NCI-H1417 treated with DMSO at 0.1 percent for 48 hours (cell line): ENCODE measurements around the gene HELQ.
A peak's percentile ranks its signal among the peaks of the same experiment; 100 is the strongest.
"Not testable (repeated sequence)": the region's sequence is repeated elsewhere in the genome, so short reads cannot be mapped to it uniquely, and the experiment has no call there.

ENCODE experiments used
- DNase-seq: peaks from one replicate; lab custom pipeline; 2025; lab: John Stamatoyannopoulos, UW

HELQ gene, protein sequence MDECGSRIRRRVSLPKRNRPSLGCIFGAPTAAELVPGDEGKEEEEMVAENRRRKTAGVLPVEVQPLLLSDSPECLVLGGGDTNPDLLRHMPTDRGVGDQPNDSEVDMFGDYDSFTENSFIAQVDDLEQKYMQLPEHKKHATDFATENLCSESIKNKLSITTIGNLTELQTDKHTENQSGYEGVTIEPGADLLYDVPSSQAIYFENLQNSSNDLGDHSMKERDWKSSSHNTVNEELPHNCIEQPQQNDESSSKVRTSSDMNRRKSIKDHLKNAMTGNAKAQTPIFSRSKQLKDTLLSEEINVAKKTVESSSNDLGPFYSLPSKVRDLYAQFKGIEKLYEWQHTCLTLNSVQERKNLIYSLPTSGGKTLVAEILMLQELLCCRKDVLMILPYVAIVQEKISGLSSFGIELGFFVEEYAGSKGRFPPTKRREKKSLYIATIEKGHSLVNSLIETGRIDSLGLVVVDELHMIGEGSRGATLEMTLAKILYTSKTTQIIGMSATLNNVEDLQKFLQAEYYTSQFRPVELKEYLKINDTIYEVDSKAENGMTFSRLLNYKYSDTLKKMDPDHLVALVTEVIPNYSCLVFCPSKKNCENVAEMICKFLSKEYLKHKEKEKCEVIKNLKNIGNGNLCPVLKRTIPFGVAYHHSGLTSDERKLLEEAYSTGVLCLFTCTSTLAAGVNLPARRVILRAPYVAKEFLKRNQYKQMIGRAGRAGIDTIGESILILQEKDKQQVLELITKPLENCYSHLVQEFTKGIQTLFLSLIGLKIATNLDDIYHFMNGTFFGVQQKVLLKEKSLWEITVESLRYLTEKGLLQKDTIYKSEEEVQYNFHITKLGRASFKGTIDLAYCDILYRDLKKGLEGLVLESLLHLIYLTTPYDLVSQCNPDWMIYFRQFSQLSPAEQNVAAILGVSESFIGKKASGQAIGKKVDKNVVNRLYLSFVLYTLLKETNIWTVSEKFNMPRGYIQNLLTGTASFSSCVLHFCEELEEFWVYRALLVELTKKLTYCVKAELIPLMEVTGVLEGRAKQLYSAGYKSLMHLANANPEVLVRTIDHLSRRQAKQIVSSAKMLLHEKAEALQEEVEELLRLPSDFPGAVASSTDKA

DNA sequence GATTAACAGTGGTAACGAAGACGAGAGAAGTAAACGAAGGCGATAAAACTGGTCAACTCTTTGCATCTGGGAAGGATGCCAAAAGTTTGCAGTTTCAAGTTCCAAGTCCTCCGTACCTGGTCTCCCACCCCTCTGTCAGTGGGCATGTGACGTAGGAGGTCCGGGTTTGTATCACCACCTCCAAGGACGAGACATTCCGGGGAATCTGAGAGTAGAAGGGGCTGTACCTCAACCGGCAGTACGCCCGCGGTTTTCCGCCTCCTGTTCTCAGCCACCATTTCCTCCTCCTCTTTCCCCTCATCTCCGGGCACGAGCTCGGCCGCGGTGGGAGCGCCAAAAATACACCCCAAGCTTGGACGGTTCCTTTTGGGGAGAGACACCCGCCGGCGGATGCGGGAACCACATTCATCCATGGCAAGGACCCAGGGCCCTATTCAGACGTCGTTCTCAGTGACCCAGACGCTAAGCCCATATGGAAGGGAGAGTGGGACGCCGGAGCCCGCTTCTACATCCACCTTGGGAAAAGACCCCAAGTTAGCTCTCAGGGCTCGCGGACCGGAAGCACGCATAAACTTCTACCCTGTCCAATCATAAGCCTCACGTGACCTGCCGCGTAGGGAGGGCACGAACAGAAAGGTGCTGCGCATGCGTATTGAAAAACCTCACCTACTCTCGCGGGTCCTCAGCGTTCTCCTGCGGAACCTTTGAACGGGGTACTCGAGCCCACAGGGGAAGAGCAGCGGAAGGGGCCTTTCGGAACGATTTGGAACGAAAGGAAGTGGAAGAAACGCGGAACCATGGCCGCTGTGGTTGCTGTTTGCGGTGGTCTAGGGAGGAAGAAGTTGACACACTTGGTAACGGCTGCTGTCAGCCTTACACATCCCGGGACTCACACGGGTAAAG lies at the start of gene HELQ, which contains the start of gene MRPS18C:
Gene HELQ, minus strand, starts transcription at position 543 of the 903 bp plus-strand sequence. Its CDS starts 130 bp downstream, at position 413.
Gene MRPS18C, plus strand, starts transcription at position 778 of the 903 bp plus-strand sequence. Its CDS starts 20 bp downstream, at position 798.
- DNase-seq, result peak; percentile 91

DNA sequence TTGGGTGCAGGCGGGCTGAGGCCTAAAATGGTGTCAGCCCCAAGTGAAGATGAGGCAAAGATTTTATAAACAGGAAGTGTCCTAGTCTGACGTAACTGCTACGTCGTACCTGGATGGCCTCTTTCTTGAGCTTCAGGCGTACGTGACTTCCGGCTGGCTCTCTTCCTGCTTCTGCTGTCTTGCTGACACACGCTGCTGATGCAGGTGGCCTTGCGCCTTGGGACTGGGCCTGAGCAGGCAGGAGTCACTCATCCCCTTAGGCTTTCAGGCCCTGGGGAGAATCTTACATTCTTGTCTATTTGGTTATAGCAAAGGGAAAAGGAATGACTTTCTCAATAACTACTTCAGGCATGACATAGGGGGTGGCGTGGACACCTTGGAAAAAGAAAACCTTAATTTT lies 49.4 kb upstream of the HELQ start:
- no peak for DNase-seq

DNA sequence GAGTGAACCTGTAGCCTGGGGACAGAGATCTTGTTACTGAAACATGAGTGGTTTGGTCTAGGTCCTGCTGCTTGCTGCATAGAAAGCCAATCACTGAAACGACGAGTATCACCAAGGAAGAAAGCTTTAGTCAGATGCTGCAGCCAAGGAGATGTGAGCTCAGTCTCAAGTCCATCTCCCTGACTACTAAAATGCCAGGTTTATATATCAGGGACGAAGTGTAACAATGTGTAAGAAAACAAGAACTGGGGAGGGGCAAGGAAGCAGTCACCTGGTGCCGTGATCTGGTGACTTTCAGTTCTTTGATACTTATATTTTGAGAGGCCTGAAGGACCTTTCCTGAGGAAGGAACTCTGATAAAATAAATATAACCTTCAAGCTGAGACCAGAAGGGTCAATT lies 48.9 kb upstream of the HELQ start:
- no peak for DNase-seq

DNA sequence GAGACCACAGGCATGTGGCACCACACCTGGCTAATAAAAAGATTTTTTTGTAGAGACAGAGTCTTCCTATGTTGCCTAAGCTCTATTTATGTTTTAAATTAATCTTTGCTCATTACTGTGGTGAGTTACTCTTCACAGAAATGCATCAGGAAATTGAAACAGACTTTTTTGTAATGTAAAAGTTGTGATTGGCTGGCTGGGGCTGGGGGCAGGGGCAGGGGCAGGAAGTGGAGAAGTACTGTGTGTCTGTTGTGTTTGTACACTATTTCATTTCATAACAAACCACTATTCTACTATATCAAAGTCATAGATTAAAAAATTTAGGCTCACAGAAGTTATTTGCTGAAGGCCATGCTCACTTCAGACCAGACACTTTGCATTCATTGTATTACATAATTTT lies 48.4 kb upstream of the HELQ start:
- DNase-seq, result no peak

DNA sequence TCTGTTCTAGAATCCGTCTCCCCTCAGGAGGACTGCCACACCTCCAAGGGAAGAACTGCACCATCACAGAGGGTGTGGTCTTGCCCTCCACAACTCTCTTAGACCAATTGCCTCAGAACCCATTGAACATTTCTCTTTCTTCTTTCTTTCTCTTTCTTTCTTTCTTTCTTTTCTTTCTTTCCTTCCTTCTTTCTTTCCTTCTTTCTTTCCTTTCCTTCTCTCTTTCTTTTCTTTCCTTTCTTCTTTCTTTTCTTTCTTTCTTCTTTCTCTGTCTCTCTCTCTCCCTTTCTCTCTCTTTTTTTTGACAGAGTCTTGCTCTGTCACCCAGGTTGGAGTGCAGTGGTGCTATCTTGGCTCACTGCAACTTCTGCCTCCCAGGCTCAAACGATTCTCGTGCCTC lies 46.0 kb upstream of the HELQ start:
- not testable (repeated sequence) for DNase-seq

DNA sequence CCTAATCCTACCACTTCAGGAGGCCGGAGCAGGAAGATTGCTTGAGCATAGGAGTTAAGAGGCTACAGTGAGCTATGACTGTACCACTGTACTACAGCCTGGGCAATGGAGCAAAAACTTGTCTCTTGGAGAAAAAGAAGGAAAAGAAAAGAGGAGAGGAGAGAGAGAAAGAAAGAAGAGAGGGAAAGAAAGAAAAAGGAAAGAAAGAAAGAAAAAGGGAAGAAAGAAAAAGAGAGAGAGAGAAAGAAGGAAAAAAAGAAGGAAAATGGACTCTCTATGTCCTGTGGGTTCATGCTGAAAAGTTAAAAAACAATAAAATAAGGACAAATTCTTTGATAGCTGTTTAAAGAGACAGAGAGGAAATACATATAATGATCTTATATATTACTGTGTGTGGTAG lies 42.6 kb upstream of the HELQ start:
- DNase-seq, result no peak

DNA sequence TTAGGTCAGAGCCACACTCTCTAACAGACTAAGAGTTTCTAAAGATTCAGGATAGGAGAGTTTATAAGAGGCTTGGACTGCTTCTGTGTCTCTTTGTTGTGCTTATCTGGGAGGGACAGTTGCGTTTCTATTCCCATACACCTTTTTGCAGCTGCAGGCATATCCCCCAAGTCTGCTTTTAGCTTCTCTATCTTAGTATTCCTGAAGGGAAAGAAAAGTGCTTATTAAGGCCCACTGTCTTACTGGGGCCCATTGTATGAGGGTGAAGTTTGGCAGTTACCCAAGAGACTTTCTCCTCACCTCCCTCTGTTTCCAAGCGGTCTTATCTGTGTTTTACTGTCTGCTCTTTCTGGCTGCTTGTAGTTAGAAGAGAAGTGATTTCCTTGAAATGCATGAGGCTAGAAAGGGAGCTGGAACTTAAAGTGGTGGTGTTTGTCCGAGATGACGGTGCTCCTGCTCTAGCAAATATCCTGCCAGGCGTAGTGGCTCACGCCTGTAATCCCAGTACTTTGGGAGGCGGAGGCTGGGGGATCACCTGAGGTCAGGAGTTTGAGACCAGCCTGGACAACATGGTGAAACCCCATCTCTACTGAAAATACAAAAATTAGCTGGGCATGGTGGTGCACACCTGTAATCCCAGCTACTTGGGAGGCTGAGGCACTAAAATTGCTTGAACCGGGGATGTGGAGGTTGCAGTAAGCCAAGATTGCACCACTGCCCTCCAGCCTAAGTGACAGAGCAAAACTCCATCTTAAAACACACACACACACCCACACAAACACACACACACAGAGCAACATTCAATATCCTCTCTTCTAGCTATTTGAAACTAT lies 40.7 kb upstream of the HELQ start:
- DNase-seq, result not testable (repeated sequence)

DNA sequence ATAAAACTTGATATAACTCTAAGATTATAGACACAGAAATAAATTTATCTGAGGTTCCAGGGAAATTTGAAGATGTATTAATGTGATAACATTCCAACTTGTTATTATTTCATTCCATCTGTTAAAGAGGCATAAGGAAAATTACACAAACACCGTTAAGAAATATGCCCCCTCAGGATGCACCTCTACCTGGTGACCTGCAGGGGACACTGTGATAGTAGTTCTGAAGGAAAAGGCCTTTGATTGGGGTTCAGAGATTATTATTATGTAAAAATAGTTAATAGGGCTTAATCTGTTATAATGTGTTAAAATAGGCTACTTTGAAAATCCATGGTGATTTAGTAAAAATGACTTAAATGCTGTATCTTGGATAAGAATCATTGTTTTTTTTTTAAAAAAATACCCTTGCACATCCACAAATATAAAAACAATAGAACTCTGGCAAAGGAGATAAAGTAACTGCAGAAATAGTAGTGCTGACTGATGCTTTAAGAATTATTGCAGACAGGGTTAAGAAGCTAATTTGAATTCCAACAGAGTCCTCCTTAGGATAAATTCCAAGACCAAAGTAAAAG lies 35.3 kb upstream of the HELQ start:
- DNase-seq, result no peak

DNA sequence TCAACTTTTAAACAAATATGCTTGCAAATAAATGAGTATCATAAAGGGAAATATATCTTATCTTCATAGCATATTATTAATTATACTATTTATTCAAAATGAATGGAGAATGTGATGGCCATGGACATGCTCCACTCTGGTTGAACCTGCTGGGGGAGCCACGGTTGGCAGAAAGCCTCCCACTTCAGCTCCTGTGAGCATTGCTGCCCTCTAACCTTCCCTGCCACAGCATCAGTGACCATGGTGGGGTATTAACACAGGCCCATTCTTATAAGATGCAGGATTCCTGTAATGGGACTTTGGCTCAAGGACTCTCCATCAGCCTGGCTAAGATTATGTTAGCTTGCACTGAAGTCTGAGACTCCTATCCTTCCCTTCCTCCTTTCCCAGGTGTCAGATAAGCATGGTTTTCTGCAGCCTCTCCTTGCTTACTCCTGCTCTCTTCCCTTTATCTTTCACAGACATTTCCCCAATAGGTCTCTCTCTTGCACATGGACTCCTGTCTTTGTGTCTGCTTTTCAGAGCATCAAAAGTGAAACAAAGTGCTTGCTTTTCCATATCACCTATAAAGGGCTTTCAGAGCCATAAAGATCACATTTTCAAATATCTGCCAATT lies 34.2 kb upstream of the HELQ start:
- DNase-seq, result no peak

DNA sequence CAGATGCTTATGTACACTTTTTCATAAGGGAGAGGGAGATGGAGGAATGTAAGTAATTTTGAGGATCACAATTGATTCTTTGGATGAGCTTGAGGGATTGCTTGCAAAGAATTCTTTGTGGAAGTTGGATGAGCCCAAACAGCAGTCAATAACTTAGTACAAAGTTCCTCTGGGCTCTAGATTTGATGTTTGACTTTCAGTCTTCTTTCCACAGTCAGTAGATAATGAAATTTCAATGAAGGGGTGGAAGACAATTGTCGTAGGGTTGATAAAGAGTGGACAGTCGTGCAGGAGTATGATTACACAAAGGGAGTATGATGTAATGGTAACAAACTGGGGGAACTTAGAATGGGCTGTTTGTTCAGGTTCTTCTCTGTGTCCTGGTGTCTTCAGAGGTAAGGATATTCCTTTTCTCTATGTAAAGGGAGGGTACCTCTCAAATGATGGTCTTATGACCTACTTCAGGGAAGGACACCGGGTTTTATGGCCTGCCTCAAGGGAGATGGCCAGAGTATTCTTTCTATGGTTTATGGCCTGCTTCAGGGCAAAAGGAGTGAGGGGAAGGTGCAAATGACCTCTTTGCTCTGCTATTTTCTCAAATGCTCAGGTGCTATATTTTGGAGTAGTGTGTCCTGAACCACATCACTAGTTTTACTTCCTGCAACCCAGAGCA lies 31.0 kb upstream of the HELQ start:
- no peak for DNase-seq

DNA sequence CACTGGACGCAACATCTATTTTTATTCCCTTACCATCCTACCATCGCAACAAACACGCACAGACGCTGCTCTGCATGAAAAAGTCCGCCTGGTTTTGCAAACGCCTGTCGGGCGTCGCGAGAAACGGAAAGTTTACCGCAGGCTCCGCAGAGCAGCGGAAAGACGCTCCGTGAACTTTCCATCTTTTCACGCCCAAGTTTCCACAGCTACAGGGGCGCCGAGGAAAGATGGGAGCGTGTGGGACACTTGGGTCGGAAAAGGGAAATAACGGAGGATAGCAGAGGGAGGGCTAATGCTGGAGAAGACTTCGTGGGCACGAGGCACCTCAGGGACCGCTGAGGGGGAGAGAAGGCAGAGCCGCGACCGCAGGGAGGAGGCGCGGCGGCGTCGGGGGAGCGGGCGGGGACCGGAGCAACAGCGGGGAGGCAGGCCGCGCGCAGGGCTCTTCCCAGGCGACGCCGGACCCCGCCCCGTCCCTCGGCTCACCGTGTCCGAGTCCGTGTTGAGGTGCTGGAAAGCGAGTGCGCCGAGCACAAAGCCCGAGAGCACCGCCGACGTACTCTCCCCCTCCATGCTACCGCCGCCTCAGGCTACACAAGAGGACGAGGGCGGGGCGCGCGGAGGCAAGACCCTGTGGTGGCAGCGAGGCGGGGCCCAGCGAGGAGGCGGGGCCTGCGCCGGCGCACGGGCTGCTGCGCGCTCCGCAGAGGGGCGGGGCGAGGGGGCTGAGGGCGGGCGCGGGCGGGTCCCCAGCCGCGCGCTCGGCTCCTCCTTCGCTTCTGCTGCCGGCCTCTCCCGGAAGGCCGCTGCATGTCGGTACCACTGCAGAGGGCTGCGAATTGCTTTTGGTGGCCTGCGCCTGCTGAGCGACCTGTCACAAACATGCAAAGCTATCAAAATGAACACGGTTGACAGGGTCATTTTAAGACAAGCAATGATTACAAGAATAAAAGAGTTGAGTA lies 29.2 kb upstream of the HELQ start, which contains the start of gene ABRAXAS1:
Gene ABRAXAS1, minus strand, starts transcription at position 601 of the 962 bp plus-strand sequence. Its CDS starts 28 bp downstream, at position 573.
- DNase-seq, result peak; percentile 75

DNA sequence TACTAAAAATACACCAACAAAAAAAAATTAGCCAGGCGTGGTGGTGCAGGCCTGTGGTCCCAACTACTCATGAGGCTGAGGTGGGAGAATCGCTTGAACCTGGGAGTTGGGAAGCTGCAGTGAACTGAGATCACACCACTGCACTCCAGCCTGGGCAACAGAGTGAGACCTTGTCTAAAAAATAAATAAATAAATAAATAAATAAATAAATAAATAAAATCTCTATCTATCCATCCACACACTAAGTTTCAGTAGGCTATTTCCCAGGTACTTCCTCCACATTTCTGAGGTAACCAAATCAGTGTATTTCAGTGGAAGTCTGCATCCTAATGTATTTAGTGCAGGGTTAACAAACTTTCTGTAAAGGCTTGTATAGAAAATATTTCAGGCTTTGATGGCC lies 18.3 kb upstream of the HELQ start:
- no peak for DNase-seq

DNA sequence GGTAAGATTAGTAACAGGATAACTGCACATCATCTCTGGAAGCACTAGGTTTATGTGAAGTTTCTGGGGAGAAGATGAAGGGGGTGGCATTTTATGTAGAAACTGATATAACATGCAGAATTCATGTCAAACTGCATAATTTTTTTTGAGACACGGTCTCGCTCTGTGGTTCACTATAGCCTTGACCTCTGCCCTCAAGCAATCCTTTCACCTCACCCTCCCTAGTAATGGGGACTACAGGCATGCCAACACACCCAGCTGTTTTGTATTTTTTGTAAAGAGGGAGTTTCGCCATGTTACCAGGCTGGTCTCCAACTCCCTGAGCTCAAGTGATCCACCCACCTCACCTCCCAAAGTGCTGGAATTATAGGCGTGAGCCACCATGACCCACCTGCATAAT lies 17.8 kb upstream of the HELQ start:
- DNase-seq, result no peak

DNA sequence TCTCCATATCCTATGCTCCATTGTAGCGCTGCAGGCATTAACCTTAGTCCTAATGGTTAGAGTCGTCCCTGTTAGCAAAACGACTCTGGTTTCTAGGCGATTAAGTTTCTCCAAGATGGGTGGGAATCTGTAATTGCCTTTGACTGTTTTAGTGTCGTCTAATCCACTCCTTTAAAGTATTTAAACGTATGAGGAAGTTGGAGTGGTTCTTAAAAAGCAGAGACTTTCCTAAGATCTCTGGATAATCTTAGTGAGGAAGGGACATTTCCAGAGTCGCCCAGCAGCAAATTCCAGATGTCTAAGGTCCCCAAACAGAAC lies 520 bp upstream of the HELQ start:
- no peak for DNase-seq

DNA sequence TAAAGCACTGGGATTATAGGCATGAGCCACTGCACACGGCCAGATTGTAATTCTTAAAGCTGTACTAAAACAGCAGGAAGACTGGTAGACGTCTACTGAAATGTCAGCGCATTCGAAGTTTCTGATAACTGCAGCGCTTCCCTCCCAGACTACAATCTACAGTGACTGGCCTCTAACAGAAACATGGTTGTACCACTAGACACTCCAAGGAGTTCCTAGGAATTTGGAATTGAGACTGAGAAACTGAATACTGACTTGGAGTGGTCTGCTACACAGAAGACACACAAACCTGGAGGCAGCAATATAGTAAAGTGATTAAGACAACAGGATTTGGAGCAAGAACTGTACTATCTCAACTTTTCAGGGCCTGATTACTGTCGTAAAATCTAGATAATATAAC lies 937 bp downstream of the HELQ start:
- DNase-seq, result no peak

DNA sequence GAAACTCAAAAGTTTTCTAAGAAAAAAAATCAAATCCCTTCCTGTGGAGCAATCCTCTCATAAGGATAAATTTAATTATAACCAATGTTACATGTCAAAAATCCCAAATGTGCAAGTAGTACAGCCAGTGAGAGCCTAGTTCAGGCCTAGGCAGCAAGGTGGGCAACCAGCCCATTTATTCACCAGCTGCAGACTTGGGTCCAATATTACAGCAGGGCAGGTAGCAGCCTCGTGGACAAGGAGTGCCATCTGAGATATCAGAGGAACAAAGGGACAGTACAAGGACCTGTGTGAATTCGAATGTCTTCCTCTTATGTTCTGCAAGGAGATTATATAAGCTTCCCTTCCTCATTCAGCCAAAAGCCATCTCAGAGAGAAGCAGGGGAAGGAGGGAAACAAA lies 6.6 kb downstream of the HELQ start:
- DNase-seq, result no peak

DNA sequence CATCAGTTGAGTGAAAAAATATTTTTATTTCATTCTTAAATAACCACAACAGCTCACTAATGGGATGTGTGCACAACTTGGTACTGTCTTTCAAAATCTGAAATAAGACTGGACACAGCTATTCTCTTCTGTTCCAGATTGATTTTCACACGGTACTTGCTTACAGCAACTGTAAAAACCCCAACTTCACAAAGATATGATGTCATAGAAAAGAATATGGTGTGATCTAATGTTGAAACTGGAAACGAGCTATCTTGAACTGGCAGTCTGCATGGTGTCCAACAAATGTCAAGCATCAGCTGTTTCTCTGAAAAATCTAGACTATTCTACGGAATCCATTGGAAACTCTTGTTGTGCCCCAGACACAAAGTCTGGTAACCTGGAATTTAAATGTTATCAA lies 14.7 kb downstream of the HELQ start:
- no peak for DNase-seq
